Neural progenitor cell (in vitro differentiated cells): ENCODE measurements around the gene SPSB1. TPM values are rescaled to one million over a fixed set of nuclear protein-coding genes. Genes with fewer than 3 reads are reported as not detected.

Source experiments
- DNase-seq: peaks from one replicate; pipeline ENCODE4 v3.0.0-alpha.2; 2016; ENCODE audit warnings: low spot score
- H2AFZ ChIP-seq: fragments of 200-600 bp; sonication (generic); replicated peaks from 2 replicates; pipeline ENCODE4 v1.6.1; 2016; ENCODE audit warnings: antibody characterized with exemption
- H3F3A ChIP-seq: fragments of 200-600 bp; sonication (generic); 2 replicates; pipeline ENCODE4 v1.6.1; 2016; ENCODE audit warnings: antibody characterized with exemption, low read depth
- H3K27ac ChIP-seq: fragments of 200-600 bp; sonication (generic); 2 replicates; pipeline ENCODE4 v1.5.1; 2016; ENCODE audit warnings: mild to moderate bottlenecking
- H3K27me3 ChIP-seq: fragments of 200-600 bp; sonication (generic); 2 replicates; pipeline ENCODE4 v1.6.1; 2016; ENCODE audit warnings: mild to moderate bottlenecking, moderate library complexity
- H3K36me3 ChIP-seq: fragments of 200-600 bp; sonication (generic); 2 replicates; pipeline ENCODE4 v1.5.1; 2016
- H3K4me1 ChIP-seq: fragments of 200-600 bp; sonication (generic); 2 replicates; pipeline ENCODE4 v1.6.1; 2016; ENCODE audit warnings: mixed run types
- H3K4me2 ChIP-seq: fragments of 200-600 bp; sonication (generic); 2 replicates; pipeline ENCODE4 v1.6.1; 2016
- H3K4me3 ChIP-seq: fragments of 200-600 bp; sonication (generic); 2 replicates; pipeline ENCODE4 v1.5.1; 2016
- H3K79me2 ChIP-seq: fragments of 200-600 bp; sonication (generic); 2 replicates; pipeline ENCODE4 v1.6.1; 2016; ENCODE audit warnings: low read depth
- H3K9ac ChIP-seq: fragments of 200-600 bp; sonication (generic); 2 replicates; pipeline ENCODE4 v1.6.1; 2016
- H3K9me3 ChIP-seq: fragments of 200-600 bp; sonication (generic); 2 replicates; pipeline ENCODE4 v1.5.1; 2016; ENCODE audit warnings: low read depth
- H4K20me1 ChIP-seq: fragments of 200-600 bp; sonication (generic); 2 replicates; pipeline ENCODE4 v1.6.1; 2016; ENCODE audit warnings: low read depth
- H3K27ac Mint-ChIP-seq: 3 replicates; pipeline ENCODE4 v1.8.0; 2021; ENCODE audit warnings: mixed read lengths
- H3K27me3 Mint-ChIP-seq: 2 replicates; pipeline ENCODE4 v1.8.0; 2022; ENCODE audit warnings: low read depth, mild to moderate bottlenecking, inconsistent platforms, moderate library complexity, mixed read lengths; ENCODE audit not compliant: insufficient read depth
- H3K36me3 Mint-ChIP-seq: 3 replicates; pipeline ENCODE4 v1.8.0; 2021; ENCODE audit warnings: mixed read lengths
- H3K4me1 Mint-ChIP-seq: 3 replicates; pipeline ENCODE4 v1.8.0; 2021; ENCODE audit warnings: mixed read lengths
- H3K4me3 Mint-ChIP-seq: 3 replicates; pipeline ENCODE4 v1.8.0; 2021; ENCODE audit warnings: mild to moderate bottlenecking, moderate library complexity, mixed read lengths
- H3K9me3 Mint-ChIP-seq: 3 replicates; pipeline ENCODE4 v1.8.0; 2020; ENCODE audit warnings: mixed read lengths
- EZH2 ChIP-seq: fragments of 200-600 bp; sonication (generic); IDR thresholded peaks from 2 replicates; pipeline ENCODE4 v1.6.1; 2017; ENCODE audit warnings: antibody characterized with exemption, mild to moderate bottlenecking, moderate library complexity
- EZH2phosphoT487 ChIP-seq: fragments of 200-600 bp; sonication (generic); IDR thresholded peaks from 2 replicates; pipeline ENCODE4 v1.6.1; 2017; ENCODE audit warnings: antibody characterized with exemption
- total RNA-seq: library from RNA; depleted of rRNA; stranded (reverse); fragments of >200 nt; gene quantifications from 2 replicates; pipeline ENCODE4 v1.2.3, GENCODE V29; 2015; ENCODE audit warnings: low replicate concordance
- TF ChIP-seq, protein P1 (sequence below): fragments of 200-600 bp; sonication (generic); IDR thresholded peaks from 2 replicates; pipeline ENCODE4 v1.5.1; 2017; ENCODE audit warnings: antibody characterized with exemption, mild to moderate bottlenecking

Gene SPSB1
- total RNA-seq, 1 donor from 2014 or later = 2.8 TPM

DNA sequence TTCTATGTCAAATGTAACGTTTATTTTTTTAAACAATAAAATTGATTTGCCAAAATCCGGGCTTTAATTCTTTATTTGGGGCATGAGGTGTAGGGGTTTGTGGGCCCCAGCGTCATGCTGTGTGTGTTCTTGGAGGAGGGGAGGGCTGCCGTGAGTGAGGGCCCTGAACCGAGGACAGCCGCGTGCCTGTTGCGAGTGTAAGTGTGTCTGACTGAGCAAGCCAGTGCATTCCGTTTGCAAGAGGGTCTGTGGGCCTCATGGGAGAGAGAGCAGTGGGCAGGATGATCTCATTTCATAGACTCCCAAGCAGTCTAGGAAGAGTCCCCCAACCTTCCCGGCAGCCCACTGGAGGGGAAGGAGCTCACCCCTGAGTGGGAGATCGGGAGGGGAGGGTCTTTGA is 21.4 kb upstream of the SPSB1 start:
- no peak overlapping the region for H3K9ac ChIP-seq
- no peak overlapping the region for H3K4me3 ChIP-seq
- H3K27ac Mint-ChIP-seq = peak overlapping the region; percentile 70
- no peaks in the 10 kb centered on the region for H3K9me3 ChIP-seq
- peaks cover 2% of the 10 kb centered on the region for H3K36me3 Mint-ChIP-seq
- peaks cover 6% of the 10 kb centered on the region for H3F3A ChIP-seq
- H3K79me2 ChIP-seq = no peaks in the 10 kb centered on the region
- H4K20me1 ChIP-seq = no peaks in the 10 kb centered on the region
- H3K9me3 Mint-ChIP-seq = no peaks in the 10 kb centered on the region
- peaks cover 12% of the 10 kb centered on the region for H3K4me1 ChIP-seq
- no peak for DNase-seq
- no peak overlapping the region for H3K4me2 ChIP-seq
- peak overlapping the region; percentile 38 for H3K4me3 Mint-ChIP-seq
- H3K27ac ChIP-seq = no peak overlapping the region
- H3K27me3 ChIP-seq = no peaks in the 10 kb centered on the region
- peaks cover 9% of the 10 kb centered on the region for H3K27me3 Mint-ChIP-seq
- no peaks in the 10 kb centered on the region for H3K36me3 ChIP-seq
- no peak for TF ChIP-seq EZH2
- TF ChIP-seq, protein P1, sequence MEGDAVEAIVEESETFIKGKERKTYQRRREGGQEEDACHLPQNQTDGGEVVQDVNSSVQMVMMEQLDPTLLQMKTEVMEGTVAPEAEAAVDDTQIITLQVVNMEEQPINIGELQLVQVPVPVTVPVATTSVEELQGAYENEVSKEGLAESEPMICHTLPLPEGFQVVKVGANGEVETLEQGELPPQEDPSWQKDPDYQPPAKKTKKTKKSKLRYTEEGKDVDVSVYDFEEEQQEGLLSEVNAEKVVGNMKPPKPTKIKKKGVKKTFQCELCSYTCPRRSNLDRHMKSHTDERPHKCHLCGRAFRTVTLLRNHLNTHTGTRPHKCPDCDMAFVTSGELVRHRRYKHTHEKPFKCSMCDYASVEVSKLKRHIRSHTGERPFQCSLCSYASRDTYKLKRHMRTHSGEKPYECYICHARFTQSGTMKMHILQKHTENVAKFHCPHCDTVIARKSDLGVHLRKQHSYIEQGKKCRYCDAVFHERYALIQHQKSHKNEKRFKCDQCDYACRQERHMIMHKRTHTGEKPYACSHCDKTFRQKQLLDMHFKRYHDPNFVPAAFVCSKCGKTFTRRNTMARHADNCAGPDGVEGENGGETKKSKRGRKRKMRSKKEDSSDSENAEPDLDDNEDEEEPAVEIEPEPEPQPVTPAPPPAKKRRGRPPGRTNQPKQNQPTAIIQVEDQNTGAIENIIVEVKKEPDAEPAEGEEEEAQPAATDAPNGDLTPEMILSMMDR = no peak
- TF ChIP-seq EZH2phosphoT487 = no peak
- H2AFZ ChIP-seq = no peak overlapping the region
- H3K4me1 Mint-ChIP-seq = peaks cover 47% of the 10 kb centered on the region

GRCh38 chr1:9271861-9272595 is 20.7 kb upstream of the SPSB1 start:
- no peaks in the 10 kb centered on the region for H3K36me3 ChIP-seq
- TF ChIP-seq EZH2 (no peak), EZH2phosphoT487 (no peak)
- TF ChIP-seq, protein P1 = no peak
- no peaks in the 10 kb centered on the region for H3K27me3 ChIP-seq
- peaks cover 4% of the 10 kb centered on the region for H3F3A ChIP-seq
- no peaks in the 10 kb centered on the region for H4K20me1 ChIP-seq
- DNase-seq = no peak
- peaks cover 11% of the 10 kb centered on the region for H3K4me1 ChIP-seq
- no peak overlapping the region for H3K4me2 ChIP-seq
- H2AFZ ChIP-seq = no peak overlapping the region
- H3K27ac ChIP-seq = no peak overlapping the region
- Mint-ChIP-seq H3K36me3 (peaks cover 2% of the 10 kb centered on the region), H3K9me3 (no peaks in the 10 kb centered on the region), H3K27ac (peak overlapping the region; percentile 70), H3K4me1 (peaks cover 40% of the 10 kb centered on the region), H3K27me3 (peaks cover 4% of the 10 kb centered on the region), H3K4me3 (no peak overlapping the region)
- no peaks in the 10 kb centered on the region for H3K9me3 ChIP-seq
- H3K79me2 ChIP-seq = no peaks in the 10 kb centered on the region
- H3K4me3 ChIP-seq = no peak overlapping the region
- no peak overlapping the region for H3K9ac ChIP-seq

- no peaks in the 10 kb centered on the region for H3K27me3 ChIP-seq
- DNase-seq = no peak
- H3K27ac ChIP-seq = no peak overlapping the region
- no peak overlapping the region for H3K9ac ChIP-seq
- Mint-ChIP-seq H3K27me3 (peaks cover 7% of the 10 kb centered on the region), H3K36me3 (peaks cover 2% of the 10 kb centered on the region), H3K9me3 (peaks cover 4% of the 10 kb centered on the region), H3K4me3 (no peak overlapping the region), H3K27ac (peak overlapping the region; percentile 85), H3K4me1 (peaks cover 35% of the 10 kb centered on the region)
- H3K79me2 ChIP-seq = no peaks in the 10 kb centered on the region
- no peak overlapping the region for H2AFZ ChIP-seq
- H3K4me3 ChIP-seq = no peak overlapping the region
- H3K36me3 ChIP-seq = no peaks in the 10 kb centered on the region
- H3K4me1 ChIP-seq = peaks cover 11% of the 10 kb centered on the region
- H3K4me2 ChIP-seq = no peak overlapping the region
- peaks cover 4% of the 10 kb centered on the region for H3F3A ChIP-seq
- no peaks in the 10 kb centered on the region for H4K20me1 ChIP-seq
- TF ChIP-seq, protein P1 = no peak
- TF ChIP-seq EZH2 (no peak), EZH2phosphoT487 (no peak)
- H3K9me3 ChIP-seq = no peaks in the 10 kb centered on the region
These were observed 19.5 kb upstream of the SPSB1 start for GRCh38 chr1:9273177-9273576.
